ENCODE results near the gene CC2D2A. TPM values are rescaled to one million over a fixed set of nuclear protein-coding genes. Genes with fewer than 3 reads are reported as not detected.

The CC2D2A gene
- total and polyA plus RNA-seq, 2 experiments from 2014 or later = 17.3 to 43.5 TPM

GRCh38 chr4:15592799-15593198 lies 123.1 kb downstream of the CC2D2A start:
- Histone ChIP-seq H3K9me3 (ENCODE audit: low read depth) (no peaks in the 10 kb centered on the region), H3K27me3 (no peaks in the 10 kb centered on the region), H3K4me3 (no peak overlapping the region), H3K4me1 (ENCODE audit: low read depth) (peaks cover 3% of the 10 kb centered on the region), H3K27ac (no peak overlapping the region), H3K36me3 (peaks cover 11% of the 10 kb centered on the region)
- TF ChIP-seq CTCF (IDR thresholded peaks at IDR 0.05; ENCODE audit: low read depth, low read length) = no peak
- DNase-seq (ENCODE audit: low read depth in 1 of 2, low spot score in 1 of 2) = no peak

- H3K4me1 ChIP-seq (ENCODE audit: low read depth) = no peaks in the 10 kb centered on the region
- no peak overlapping the region for H3K27ac ChIP-seq
- no peaks in the 10 kb centered on the region for H3K9me3 ChIP-seq (ENCODE audit: low read depth)
- DNase-seq (ENCODE audit: low read depth in 1 of 2, low spot score in 1 of 2) = peak in 1 of 2 donors; percentile 29
- no peak for TF ChIP-seq CTCF (IDR thresholded peaks at IDR 0.05; ENCODE audit: low read depth, low read length)
- peaks cover 28% of the 10 kb centered on the region for H3K36me3 ChIP-seq
- no peaks in the 10 kb centered on the region for H3K27me3 ChIP-seq
- H3K4me3 ChIP-seq = no peak overlapping the region
Measured at GRCh38 chr4:15598644-15599043, 129.0 kb downstream of the CC2D2A start.

- Histone ChIP-seq H3K4me3 (no peak overlapping the region), H3K27ac (no peak overlapping the region), H3K27me3 (no peaks in the 10 kb centered on the region), H3K36me3 (peaks cover 31% of the 10 kb centered on the region), H3K4me1 (ENCODE audit: low read depth) (no peaks in the 10 kb centered on the region), H3K9me3 (ENCODE audit: low read depth) (no peaks in the 10 kb centered on the region)
- DNase-seq (ENCODE audit: low read depth in 1 of 2, low spot score in 1 of 2) = no peak
- no peak for TF ChIP-seq CTCF (IDR thresholded peaks at IDR 0.05; ENCODE audit: low read depth, low read length)
Measured at GRCh38 chr4:15600176-15600575, 130.5 kb downstream of the CC2D2A start.

- Histone ChIP-seq H3K27me3 (no peaks in the 10 kb centered on the region), H3K4me3 (no peak overlapping the region), H3K36me3 (peaks cover 28% of the 10 kb centered on the region), H3K27ac (no peak overlapping the region), H3K4me1 (ENCODE audit: low read depth) (no peaks in the 10 kb centered on the region), H3K9me3 (ENCODE audit: low read depth) (no peaks in the 10 kb centered on the region)
- TF ChIP-seq CTCF (IDR thresholded peaks at IDR 0.05; ENCODE audit: low read depth, low read length) = no peak
- no peak for DNase-seq (ENCODE audit: low read depth in 1 of 2, low spot score in 1 of 2)
Measured at GRCh38 chr4:15601862-15602261, 132.2 kb downstream of the CC2D2A start.

GRCh38 chr4:15605537-15605936 lies 135.9 kb downstream of the CC2D2A start:
- no peak overlapping the region for H3K4me3 ChIP-seq
- H3K4me1 ChIP-seq (ENCODE audit: low read depth) = no peaks in the 10 kb centered on the region
- H3K36me3 ChIP-seq = peaks cover 17% of the 10 kb centered on the region
- no peak for DNase-seq (ENCODE audit: low read depth in 1 of 2, low spot score in 1 of 2)
- no peak overlapping the region for H3K27ac ChIP-seq
- H3K9me3 ChIP-seq (ENCODE audit: low read depth) = no peaks in the 10 kb centered on the region
- H3K27me3 ChIP-seq = no peaks in the 10 kb centered on the region
- no peak for TF ChIP-seq CTCF (IDR thresholded peaks at IDR 0.05; ENCODE audit: low read depth, low read length)

GRCh38 chr4:15610855-15611254 lies 141.2 kb downstream of the CC2D2A start:
- Histone ChIP-seq H3K4me1 (ENCODE audit: low read depth) (peaks cover 6% of the 10 kb centered on the region), H3K27ac (no peak overlapping the region), H3K4me3 (no peak overlapping the region), H3K9me3 (ENCODE audit: low read depth) (no peaks in the 10 kb centered on the region), H3K36me3 (peaks cover 12% of the 10 kb centered on the region), H3K27me3 (no peaks in the 10 kb centered on the region)
- no peak for TF ChIP-seq CTCF (IDR thresholded peaks at IDR 0.05; ENCODE audit: low read depth, low read length)
- no peak for DNase-seq (ENCODE audit: low read depth in 1 of 2, low spot score in 1 of 2)
